ENCODE results near the gene NRXN3.

DNA sequence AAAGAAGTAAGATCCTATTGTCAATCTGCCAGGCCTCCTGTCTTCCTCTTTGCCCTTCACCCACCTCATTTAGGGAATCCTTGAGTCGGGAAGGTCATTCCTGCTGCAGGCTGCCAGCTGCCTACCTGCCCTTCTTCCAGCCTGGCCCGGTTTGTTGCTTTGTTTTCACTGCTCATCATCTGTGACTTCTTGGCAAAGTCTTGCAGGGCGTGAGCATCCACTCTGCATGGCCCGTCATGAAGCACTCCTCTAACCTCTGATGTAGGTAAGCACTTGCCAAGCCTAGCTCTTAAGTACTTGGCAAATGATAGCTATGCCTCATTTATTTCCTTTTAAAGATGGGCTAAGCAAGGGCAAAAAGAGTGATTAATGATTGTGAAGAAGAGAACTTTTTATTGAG lies 192.8 kb downstream of the NRXN3 start:
- TF ChIP-seq, protein P1, sequence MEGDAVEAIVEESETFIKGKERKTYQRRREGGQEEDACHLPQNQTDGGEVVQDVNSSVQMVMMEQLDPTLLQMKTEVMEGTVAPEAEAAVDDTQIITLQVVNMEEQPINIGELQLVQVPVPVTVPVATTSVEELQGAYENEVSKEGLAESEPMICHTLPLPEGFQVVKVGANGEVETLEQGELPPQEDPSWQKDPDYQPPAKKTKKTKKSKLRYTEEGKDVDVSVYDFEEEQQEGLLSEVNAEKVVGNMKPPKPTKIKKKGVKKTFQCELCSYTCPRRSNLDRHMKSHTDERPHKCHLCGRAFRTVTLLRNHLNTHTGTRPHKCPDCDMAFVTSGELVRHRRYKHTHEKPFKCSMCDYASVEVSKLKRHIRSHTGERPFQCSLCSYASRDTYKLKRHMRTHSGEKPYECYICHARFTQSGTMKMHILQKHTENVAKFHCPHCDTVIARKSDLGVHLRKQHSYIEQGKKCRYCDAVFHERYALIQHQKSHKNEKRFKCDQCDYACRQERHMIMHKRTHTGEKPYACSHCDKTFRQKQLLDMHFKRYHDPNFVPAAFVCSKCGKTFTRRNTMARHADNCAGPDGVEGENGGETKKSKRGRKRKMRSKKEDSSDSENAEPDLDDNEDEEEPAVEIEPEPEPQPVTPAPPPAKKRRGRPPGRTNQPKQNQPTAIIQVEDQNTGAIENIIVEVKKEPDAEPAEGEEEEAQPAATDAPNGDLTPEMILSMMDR (optimal IDR thresholded peaks at IDR 0.05 in 1 of 3, IDR thresholded peaks at IDR 0.05 in 1 of 3, conservative IDR thresholded peaks at IDR 0.05 in 1 of 3; ENCODE audit: extremely low read depth in 1 of 3, insufficient read depth in 2 of 3, low read length in 3 of 3) = no peak
- no peak for TF ChIP-seq EZH2 (IDR thresholded peaks at IDR 0.05; ENCODE audit: low read length)
